GM23248 (cell line): Measurements from ENCODE around the gene PEAR1.

Experiments used
- EZH2 ChIP-seq: fragments of 200-600 bp; sonication (generic); IDR thresholded peaks from 2 replicates; pipeline ENCODE4 v1.6.1; 2018; ENCODE audit warnings: antibody characterized with exemption, mild to moderate bottlenecking; ENCODE audit not compliant: insufficient read depth, poor library complexity, severe bottlenecking
- EZH2phosphoT487 ChIP-seq: fragments of 200-600 bp; sonication (generic); IDR thresholded peaks from 2 replicates; pipeline ENCODE4 v1.6.1; 2018; ENCODE audit warnings: antibody characterized with exemption, moderate library complexity, mild to moderate bottlenecking, low read depth; ENCODE audit not compliant: insufficient read depth

- TF ChIP-seq EZH2phosphoT487 = 0 out of 2 replicates have a peak, but pooled peaks have one; percentile 6
- no peak for TF ChIP-seq EZH2
Measured at GRCh38 chr1:156924478-156925153, 31.1 kb downstream of the PEAR1 start.
